Ectodermal cell (in vitro differentiated cells): ENCODE data around the gene RBM14.
A peak's percentile ranks its signal among the peaks of the same experiment; 100 is the strongest.
"Not testable (repeated sequence)": the region's sequence is repeated elsewhere in the genome, so short reads cannot be mapped to it uniquely, and the experiment has no call there.

Source experiments
- H3K27ac ChIP-seq: 2 replicates; pipeline ENCODE4 v1.7.0; 2013; ENCODE audit warnings: mild to moderate bottlenecking, low read depth, low read length; ENCODE audit not compliant: insufficient read depth, poor library complexity, severe bottlenecking
- H3K27me3 ChIP-seq: 2 replicates; pipeline ENCODE4 v1.7.0; 2013; ENCODE audit warnings: mild to moderate bottlenecking, low read length; ENCODE audit not compliant: insufficient read depth, control insufficient read depth, poor library complexity, severe bottlenecking
- H3K36me3 ChIP-seq: one replicate; pipeline ENCODE4 v1.7.0; 2013; ENCODE audit warnings: low read length; ENCODE audit not compliant: control insufficient read depth, insufficient read depth
- H3K4me1 ChIP-seq: one replicate; pipeline ENCODE4 v1.7.0; 2013; ENCODE audit warnings: low read length; ENCODE audit not compliant: control insufficient read depth, insufficient read depth
- H3K4me3 ChIP-seq: 2 replicates; pipeline ENCODE4 v1.7.0; 2013; ENCODE audit warnings: low read depth, low read length, control low read depth; ENCODE audit not compliant: insufficient read depth
- H3K9me3 ChIP-seq: 2 replicates; pipeline ENCODE4 v1.7.0; 2013; ENCODE audit warnings: mild to moderate bottlenecking, low read length, moderate library complexity; ENCODE audit not compliant: control insufficient read depth
- WGBS, 2 experiments: methylation state at CpG; one replicate each; pipeline ENCODE4 v1.1.7; 2013; ENCODE audit warnings: missing lambda C conversion rate in 2 of 2; 5-methylcytosine and 5-hydroxymethylcytosine counted together

Gene RBM14

DNA sequence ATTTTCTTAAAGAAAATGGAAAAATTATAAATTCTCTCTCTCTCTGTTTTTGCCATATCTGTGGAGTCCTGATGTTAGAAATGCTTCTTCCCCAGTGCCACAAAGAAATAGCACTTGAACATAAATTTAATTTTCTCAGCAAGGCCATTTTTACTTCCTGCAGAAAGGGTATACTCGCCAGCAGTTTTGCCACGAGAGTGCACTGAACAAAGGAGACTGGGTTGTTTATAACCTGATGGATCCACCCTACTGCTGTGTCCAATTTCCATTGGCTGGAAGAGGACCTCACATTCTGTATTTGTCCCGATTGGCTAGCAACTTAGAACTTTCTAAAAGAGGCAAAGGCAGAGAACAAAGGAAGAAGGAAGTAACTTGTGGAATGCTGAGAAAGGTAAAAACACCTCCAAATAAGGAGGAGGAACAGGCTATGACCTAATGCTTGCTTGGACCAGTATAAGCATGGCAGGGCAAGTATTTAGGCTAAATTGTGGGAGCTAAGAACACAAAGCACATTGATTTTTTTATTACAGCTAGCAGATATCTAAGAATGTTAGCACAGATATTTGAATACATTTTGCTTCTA, 33.8 kb upstream of the RBM14 start:
- not testable (repeated sequence) for H3K36me3 ChIP-seq, H3K4me1 ChIP-seq, H3K9me3 ChIP-seq, H3K27ac ChIP-seq, H3K27me3 ChIP-seq, H3K4me3 ChIP-seq
- 79 to 91% methylated on average over 3 of the region's 3 CpGs for WGBS, 2 experiments

DNA sequence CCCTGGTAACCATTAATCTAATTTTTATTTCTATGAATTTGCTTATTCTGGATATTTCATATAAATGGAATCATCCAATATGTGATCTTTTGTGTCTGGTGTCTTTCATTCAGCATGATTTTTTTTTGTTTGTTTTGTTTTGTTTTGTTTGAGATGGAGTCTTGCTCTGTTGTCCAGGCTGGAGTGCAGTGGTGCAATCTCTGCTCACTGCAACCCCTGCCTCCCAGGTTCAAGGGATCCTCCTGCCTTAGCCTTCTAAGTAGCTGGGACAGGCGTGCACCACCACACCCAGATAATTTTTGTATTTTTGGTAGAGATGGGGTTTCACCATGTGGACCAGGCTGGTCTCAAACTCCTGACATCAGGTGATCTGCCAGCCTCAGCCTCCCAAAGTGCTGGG, 31.0 kb upstream of the RBM14 start:
- H3K36me3 ChIP-seq, H3K27ac ChIP-seq, H3K4me1 ChIP-seq, H3K9me3 ChIP-seq, H3K27me3 ChIP-seq, H3K4me3 ChIP-seq: not testable (repeated sequence)
- whole genome bisulfite sequencing, 2 experiments, result 95% methylated on average over 1 of the region's 1 CpG; no CpG with 5 or more reads in 1 of the 2 experiments

DNA sequence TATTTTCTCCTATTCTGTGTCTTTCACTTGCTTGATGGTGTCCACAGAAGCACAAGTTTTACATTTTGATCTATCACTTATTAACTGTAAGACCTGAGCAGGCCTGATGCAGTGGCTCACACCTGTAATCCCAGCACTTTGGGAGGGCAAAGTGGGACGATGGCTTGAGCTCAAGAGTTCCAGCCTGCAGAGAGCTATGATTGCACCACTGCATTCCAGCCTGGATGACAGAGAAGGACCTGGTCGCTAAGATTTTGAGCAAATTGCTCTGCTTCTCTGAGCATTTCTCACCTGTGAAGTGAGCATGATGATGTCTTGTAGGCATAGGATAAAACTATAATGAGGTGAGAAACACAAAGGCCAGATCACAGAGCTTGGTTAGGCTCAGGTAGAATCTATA, 30.3 kb upstream of the RBM14 start:
- Histone ChIP-seq H3K4me3 (no peak overlapping the region), H3K4me1 (no peaks in the 10 kb centered on the region), H3K9me3 (no peaks in the 10 kb centered on the region), H3K36me3 (no peaks in the 10 kb centered on the region), H3K27ac (no peak overlapping the region), H3K27me3 (no peaks in the 10 kb centered on the region)
- WGBS, 2 experiments, result 63 to 66% methylated on average over 2 of the region's 2 CpGs

DNA sequence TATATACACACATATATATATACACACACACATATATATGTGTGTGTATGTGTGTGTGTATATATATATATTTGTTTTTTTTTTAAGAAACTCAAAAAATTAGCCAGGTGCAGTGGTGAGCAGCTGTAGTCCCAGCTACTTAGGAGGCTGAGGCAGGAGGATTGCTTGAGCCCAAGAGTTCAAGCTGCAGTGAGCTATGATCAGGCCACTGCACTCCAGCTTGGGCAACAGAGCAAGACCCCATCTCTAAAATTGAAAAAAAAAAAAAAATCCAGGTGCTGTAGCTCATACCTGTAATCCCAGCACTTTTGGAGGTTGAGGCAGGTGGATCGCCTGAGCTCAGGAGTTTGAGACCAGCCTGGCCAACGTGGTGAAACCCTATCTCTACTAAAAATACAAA, 27.1 kb upstream of the RBM14 start:
- H3K4me3 ChIP-seq, H3K36me3 ChIP-seq, H3K27ac ChIP-seq, H3K9me3 ChIP-seq, H3K27me3 ChIP-seq, H3K4me1 ChIP-seq: not testable (repeated sequence)
- 63 to 68% methylated on average over 2 of the region's 2 CpGs for WGBS, 2 experiments

DNA sequence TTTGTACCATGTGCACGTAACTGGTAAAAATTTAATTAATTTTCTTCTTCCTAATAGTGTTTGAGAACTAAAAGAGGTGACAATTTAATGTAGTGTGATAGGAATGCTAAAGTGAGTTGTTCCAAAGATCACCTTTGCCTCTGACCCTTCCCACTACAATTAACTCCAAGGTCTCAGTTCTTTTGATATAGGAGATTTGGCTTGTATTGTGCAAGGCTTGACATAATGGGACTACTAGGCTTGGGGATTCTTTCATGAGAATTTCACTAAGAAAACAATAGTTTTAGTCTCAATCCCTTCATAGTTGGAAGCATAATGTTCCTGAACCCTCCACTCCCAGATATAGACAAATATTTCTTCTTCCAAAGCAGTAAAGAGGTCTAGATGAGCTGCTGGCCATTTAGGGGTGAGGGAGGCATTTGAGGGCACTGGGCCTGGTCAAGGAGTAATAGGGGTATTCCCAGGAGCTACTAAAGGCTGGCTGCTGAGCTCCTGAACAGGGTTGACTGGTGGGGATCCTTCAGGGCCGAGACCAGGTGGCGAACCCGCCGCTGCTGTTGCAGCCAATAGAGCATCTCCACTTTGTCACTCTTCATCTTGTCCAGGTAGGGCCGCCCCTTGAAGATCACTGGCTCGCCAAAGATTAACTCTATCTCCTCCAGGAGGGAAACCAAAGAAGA, 26.3 kb upstream of the RBM14 start:
- Histone ChIP-seq H3K4me3 (no peak overlapping the region), H3K27ac (no peak overlapping the region), H3K27me3 (no peaks in the 10 kb centered on the region), H3K4me1 (peaks cover 7% of the 10 kb centered on the region), H3K36me3 (no peaks in the 10 kb centered on the region), H3K9me3 (no peaks in the 10 kb centered on the region)
- 92 to 94% methylated on average over 6 to 7 of the region's 7 CpGs for WGBS, 2 experiments

DNA sequence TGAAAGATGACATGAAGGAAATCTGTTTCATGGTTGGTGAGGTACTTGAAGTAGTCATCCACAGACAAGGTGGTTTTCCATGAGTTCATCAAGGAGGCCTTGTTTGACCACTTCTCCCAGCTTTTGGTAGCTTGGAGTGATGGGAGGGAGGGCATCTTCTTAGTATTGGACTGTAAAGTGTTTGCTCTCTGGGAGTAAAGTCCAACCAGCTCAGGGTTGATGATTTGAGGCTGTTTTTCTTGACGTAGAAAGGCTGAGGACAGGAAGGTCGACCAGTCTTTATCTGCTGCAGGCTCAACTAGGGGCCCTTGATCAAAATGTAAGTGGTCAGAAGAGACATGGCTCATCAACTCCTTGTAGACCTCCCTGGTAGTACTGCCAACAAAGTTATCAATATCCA, 25.3 kb upstream of the RBM14 start:
- H3K4me1 ChIP-seq, result peaks cover 7% of the 10 kb centered on the region
- no peaks in the 10 kb centered on the region for H3K36me3 ChIP-seq
- H3K4me3 ChIP-seq, result no peak overlapping the region
- WGBS, 2 experiments, result 88 to 89% methylated on average over 2 of the region's 2 CpGs
- no peaks in the 10 kb centered on the region for H3K27me3 ChIP-seq
- H3K9me3 ChIP-seq, result no peaks in the 10 kb centered on the region
- no peak overlapping the region for H3K27ac ChIP-seq

DNA sequence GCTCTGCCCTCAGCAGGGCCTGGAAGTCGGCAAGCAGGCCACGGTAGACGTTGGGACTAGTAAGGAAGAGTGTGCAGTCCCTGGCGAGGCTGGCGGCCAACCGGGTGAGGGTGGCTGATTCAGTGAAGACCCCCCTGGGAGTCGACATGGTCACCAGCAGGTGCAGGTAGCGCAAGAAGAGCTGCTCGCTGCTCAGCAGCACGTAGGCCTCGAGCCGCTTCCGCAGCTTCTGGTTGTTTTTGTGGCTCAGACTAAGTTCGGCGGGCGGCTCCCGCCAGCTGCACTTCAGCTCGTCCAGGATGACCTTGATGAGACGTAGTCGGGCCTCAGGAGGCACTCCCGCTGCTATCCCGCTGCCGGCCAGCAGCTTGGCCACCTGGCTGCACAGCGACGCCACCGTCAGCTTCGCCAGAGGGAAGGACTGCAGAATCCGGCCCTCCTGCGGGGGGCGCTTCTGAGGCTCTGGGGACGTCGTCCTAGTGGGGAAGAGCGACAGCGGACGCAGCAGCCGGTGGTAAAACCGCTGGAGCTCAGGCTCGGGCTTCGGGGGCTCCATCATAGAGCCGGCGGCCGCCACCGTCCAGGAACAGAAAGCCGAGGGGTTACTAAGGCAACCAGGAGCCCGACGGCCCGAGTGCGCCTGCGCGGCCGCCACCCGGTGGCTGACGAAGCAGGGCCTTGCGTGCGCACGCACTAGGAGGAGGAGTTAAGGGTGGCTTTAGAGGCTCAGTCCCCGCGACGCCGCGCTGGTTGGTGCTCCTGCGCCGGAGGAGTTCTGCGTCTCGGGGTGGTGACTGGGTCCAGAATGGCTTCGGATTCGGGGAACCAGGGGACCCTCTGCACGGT, 23.8 kb upstream of the RBM14 start, which contains the start of the genes CCDC87 and CCS:
Gene CCDC87, minus strand, starts transcription at position 607 of the 846 bp plus-strand sequence. Its CDS starts 48 bp downstream, at position 559.
Gene CCS, plus strand, starts transcription at position 729 of the 846 bp plus-strand sequence. Its CDS starts 77 bp downstream, at position 806.
- no peaks in the 10 kb centered on the region for H3K27me3 ChIP-seq
- H3K4me3 ChIP-seq, result peak within 1 kb of the TSS; percentile 55
- H3K4me1 ChIP-seq, result peaks cover 7% of the 10 kb centered on the region
- H3K27ac ChIP-seq, result no peak within 1 kb of the TSS
- WGBS, 2 experiments, result 17 to 18% methylated on average over 68 of the region's 68 CpGs
- no peaks in the 10 kb centered on the region for H3K9me3 ChIP-seq
- H3K36me3 ChIP-seq, result no peaks in the 10 kb centered on the region

DNA sequence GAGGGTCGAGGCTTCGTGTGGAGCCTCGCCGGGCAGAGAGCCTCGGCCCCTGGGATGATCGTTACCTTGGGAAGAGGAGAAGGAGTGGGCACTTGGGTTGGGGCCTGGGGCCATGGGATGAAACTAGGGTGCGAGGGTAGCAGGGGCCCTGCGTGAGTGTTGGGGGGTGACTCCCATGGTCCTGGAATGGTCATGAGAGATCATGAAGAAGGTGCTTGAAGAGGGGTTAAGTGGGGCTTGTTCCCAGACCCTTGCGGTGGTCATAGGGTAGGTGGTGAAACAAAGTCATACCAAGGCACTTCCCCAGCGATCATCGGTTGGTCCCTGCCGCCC, 23.2 kb upstream of the RBM14 start:
- Histone ChIP-seq H3K36me3 (no peaks in the 10 kb centered on the region), H3K4me1 (peaks cover 7% of the 10 kb centered on the region), H3K4me3 (peak overlapping the region; percentile 55), H3K27ac (no peak overlapping the region), H3K27me3 (no peaks in the 10 kb centered on the region), H3K9me3 (no peaks in the 10 kb centered on the region)
- 24 to 29% methylated on average over 12 of the region's 12 CpGs for WGBS, 2 experiments

DNA sequence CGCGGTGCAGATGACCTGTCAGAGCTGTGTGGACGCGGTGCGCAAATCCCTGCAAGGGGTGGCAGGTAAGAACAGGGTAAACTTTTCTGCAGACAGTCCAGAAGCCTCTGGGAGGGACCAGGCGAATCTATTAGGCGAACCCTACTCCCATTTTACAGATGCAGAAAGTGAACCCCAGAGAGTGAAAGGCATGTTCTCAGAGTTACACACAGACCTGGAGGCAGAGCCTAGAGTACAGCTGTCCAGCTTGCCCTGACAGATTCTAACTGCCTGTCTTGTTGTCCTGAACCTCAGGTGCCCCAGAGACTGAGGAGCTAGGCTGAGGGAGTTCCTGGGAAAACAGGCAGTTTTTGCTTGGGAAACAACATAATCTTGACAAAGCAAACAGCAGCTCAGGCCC, 22.8 kb upstream of the RBM14 start:
- WGBS, 2 experiments, result 77 to 80% methylated on average over 7 of the region's 7 CpGs
- no peak overlapping the region for H3K27ac ChIP-seq

DNA sequence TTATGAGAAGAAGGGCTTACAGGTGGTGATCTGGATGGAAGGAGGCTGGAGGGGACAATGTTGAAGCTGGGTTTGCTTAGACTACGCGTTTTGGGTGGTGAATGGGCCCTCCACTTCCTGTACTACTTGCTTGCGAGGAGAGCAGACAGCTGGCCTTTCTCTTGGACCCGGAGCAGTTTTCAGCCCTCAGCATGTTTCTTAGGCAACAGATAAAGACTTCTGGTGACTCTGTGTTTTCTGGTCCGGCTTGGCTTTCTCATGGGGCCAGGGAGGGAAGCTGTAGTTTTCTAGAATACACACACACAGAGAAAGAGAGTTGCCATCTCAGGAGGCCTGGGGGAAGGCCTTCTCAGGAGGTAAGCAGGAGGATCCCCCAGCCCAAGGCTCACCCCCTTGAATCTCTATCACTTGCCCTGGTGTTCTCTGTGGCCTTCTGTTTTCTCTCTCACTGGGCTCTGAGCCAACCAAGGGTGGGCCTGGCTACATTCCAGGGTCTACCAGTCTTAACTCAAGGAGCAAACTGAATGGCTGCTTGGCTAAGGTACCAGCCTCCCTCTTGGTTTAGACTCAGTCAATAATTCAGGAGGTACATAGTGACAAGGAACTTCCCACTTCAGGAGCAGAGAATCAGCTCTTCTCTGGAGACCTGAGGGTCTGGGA, 21.1 kb upstream of the RBM14 start:
- no peaks in the 10 kb centered on the region for H3K27me3 ChIP-seq
- H3K36me3 ChIP-seq, result peaks cover 2% of the 10 kb centered on the region
- WGBS, 2 experiments, result 94 to 97% methylated on average over 5 of the region's 5 CpGs
- H3K27ac ChIP-seq, result no peak overlapping the region
- H3K9me3 ChIP-seq, result no peaks in the 10 kb centered on the region
- no peak overlapping the region for H3K4me3 ChIP-seq
- H3K4me1 ChIP-seq, result peaks cover 7% of the 10 kb centered on the region

More for the DNA sequence above, 22.8 kb upstream of the RBM14 start:
- Histone ChIP-seq H3K4me1 (peaks cover 7% of the 10 kb centered on the region), H3K27me3 (no peaks in the 10 kb centered on the region), H3K4me3 (peak overlapping the region; percentile 55), H3K36me3 (no peaks in the 10 kb centered on the region), H3K9me3 (no peaks in the 10 kb centered on the region)
